H1 (cell line): ENCODE measurements around the gene ARHGAP8.

Source experiments
- CEBPB ChIP-seq: IDR thresholded peaks from 2 replicates; pipeline ENCODE4 v1.6.1; 2012; ENCODE audit warnings: low read depth, low read length
- TF ChIP-seq, protein P1 (sequence below), 3 experiments: IDR thresholded peaks; 1 replicate in 2 of 3; 2 replicates in 1 of 3; pipeline versions ENCODE4 v1.5.1 to v1.6.1; 2011; ENCODE audit warnings: low read length in 3 of 3, mild to moderate bottlenecking in 3 of 3, inconsistent platforms in 2 of 3, low read depth in 1 of 3, moderate library complexity in 1 of 3; ENCODE audit not compliant: insufficient read depth in 1 of 3; ENCODE audit errors: control extremely low read depth in 1 of 3

DNA sequence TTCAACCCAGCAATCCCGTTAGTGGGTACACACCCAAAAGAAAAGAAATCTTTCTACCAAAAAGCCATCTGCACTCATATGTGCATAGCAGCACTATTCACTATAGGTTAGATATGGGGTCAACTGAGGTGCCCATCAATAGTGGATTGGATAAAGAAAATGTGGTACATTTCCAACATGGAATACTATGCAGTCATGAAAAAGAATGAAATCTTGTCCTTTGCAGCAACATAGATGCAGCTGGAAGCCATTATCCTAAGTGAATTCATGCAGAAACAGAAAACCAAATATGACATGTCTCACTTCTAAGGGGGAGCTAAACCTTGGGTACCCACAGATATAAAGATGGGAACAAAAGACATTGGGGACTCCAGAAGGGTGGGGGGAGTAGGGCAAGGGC lies 1.9 kb upstream of the ARHGAP8 start:
- TF ChIP-seq, protein P1, sequence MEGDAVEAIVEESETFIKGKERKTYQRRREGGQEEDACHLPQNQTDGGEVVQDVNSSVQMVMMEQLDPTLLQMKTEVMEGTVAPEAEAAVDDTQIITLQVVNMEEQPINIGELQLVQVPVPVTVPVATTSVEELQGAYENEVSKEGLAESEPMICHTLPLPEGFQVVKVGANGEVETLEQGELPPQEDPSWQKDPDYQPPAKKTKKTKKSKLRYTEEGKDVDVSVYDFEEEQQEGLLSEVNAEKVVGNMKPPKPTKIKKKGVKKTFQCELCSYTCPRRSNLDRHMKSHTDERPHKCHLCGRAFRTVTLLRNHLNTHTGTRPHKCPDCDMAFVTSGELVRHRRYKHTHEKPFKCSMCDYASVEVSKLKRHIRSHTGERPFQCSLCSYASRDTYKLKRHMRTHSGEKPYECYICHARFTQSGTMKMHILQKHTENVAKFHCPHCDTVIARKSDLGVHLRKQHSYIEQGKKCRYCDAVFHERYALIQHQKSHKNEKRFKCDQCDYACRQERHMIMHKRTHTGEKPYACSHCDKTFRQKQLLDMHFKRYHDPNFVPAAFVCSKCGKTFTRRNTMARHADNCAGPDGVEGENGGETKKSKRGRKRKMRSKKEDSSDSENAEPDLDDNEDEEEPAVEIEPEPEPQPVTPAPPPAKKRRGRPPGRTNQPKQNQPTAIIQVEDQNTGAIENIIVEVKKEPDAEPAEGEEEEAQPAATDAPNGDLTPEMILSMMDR (IDR thresholded peaks at IDR 0.05; ENCODE audit: control extremely low read depth in 1 of 3, insufficient read depth in 1 of 3, low read depth in 1 of 3, low read length in 3 of 3): no peak
- TF ChIP-seq CEBPB: no peak
